ENCODE data around the gene TP53. TPM values are rescaled to one million over a fixed set of nuclear protein-coding genes. Genes with fewer than 3 reads are reported as not detected.

TP53 gene
- total and polyA plus RNA-seq, 2 of the 4 experiments (the other 2 are of a cell fraction), result 31.2 to 48.5 TPM

DNA sequence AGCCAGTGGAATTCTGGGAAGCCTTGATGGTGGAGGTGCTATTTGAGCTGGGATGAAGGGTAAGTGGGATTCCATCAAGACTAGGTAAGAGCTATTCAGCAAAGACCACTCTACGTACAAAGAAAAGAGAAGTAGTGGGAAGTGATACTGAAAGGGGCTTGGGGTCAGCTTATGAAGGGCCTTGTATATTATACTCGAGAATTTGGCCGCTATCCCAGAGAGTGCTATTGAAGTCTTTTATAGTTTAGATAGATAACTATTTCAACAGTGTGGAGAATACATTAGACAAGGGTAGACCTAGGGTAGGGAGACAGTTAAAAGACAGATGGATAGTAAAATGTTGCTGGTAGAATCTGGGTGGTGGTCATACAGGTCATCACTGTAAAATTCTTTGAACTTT lies 40.6 kb upstream of the TP53 start:
- BruUV-seq (replicated peaks), result no TSS peak
- DNase-seq (no peak), ATAC-seq (ENCODE audit: low read depth) (no peak)
- no peak overlapping the region for H3K27ac ChIP-seq (ENCODE audit: insufficient read depth, low read length)
- peaks cover 22% of the 10 kb centered on the region for H3K27me3 ChIP-seq (ENCODE audit: control insufficient read depth, insufficient read depth, low read length)
- WGBS, 2 experiments (ENCODE audit: extremely low coverage in 2 of 2, insufficient read length in 1 of 2), result no CpG with 5 or more reads among the region's 3 CpGs
- ChIA-PET POLR2A (ENCODE audit: unreplicated experiment) (no interaction called here), CTCF (no interaction called here)
- no peak overlapping the region for H2AFZ ChIP-seq (replicated peaks; ENCODE audit: low read length, poor library complexity)
- in situ Hi-C loops (cut with MboI; ENCODE audit: low sequenced_read_pairs), result loop anchor here (25.0 kb wide), 1 partner anchor 259 kb away; no protein-coding TSS in a partner anchor
- no peak overlapping the region for H2BK5ac ChIP-seq (ENCODE audit: low read depth, low read length, poor library complexity, severe bottlenecking)
- H4K20me1 ChIP-seq (ENCODE audit: insufficient read depth, low read length), result no peaks in the 10 kb centered on the region
- H3K56ac ChIP-seq (ENCODE audit: extremely low read depth, insufficient read depth, low read length), result no peak overlapping the region
- no peak overlapping the region for H3K4me3 ChIP-seq (ENCODE audit: insufficient read depth, low read depth, low read length)
- no peaks in the 10 kb centered on the region for H3K79me1 ChIP-seq (ENCODE audit: low read depth in 1 of 2, low read length in 2 of 2)
- no peaks in the 10 kb centered on the region for H3K36me3 ChIP-seq (ENCODE audit: control insufficient read depth, insufficient read depth, low read length)
- H3K4ac ChIP-seq (ENCODE audit: low read depth, low read length), result no peak overlapping the region
- dilution Hi-C loops (cut with HindIII; ENCODE audit: low sequenced_read_pairs, unreplicated experiment), result no loop called here
- no peak for TF ChIP-seq NFE2L2 (IDR thresholded peaks at IDR 0.05; ENCODE audit: low read depth, low read length)
- TF ChIP-seq, protein P1, sequence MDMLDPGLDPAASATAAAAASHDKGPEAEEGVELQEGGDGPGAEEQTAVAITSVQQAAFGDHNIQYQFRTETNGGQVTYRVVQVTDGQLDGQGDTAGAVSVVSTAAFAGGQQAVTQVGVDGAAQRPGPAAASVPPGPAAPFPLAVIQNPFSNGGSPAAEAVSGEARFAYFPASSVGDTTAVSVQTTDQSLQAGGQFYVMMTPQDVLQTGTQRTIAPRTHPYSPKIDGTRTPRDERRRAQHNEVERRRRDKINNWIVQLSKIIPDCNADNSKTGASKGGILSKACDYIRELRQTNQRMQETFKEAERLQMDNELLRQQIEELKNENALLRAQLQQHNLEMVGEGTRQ (IDR thresholded peaks at IDR 0.05; ENCODE audit: low read depth, low read length), result no peak
- no peak for TF ChIP-seq CEBPB (IDR thresholded peaks at IDR 0.05; ENCODE audit: low read depth, low read length)
- TF ChIP-seq BHLHE40 (IDR thresholded peaks at IDR 0.05; ENCODE audit: low read depth, low read length), result no peak
- no peak for TF ChIP-seq MXI1 (IDR thresholded peaks at IDR 0.05; ENCODE audit: borderline replicate concordance, low read depth, low read length)
- no peak for TF ChIP-seq RAD21 (IDR thresholded peaks at IDR 0.05; ENCODE audit: low read length)
- no peak for TF ChIP-seq FOS (IDR thresholded peaks at IDR 0.05; ENCODE audit: low read depth, low read length)
- TF ChIP-seq RCOR1 (IDR thresholded peaks at IDR 0.05; ENCODE audit: insufficient replicate concordance, low read length), result no peak
- H3K4me2 ChIP-seq (ENCODE audit: low read depth, low read length), result no peak overlapping the region
- H3K4me1 ChIP-seq (ENCODE audit: control insufficient read depth, insufficient read depth, low read length), result no peaks in the 10 kb centered on the region
- intact Hi-C loops (cut with micrococcal nuclease), result no loop called here
- H3K14ac ChIP-seq (replicated peaks; ENCODE audit: low read depth, low read length), result no peak overlapping the region
- H3K9me3 ChIP-seq (ENCODE audit: control insufficient read depth, insufficient read depth, low read length), result no peaks in the 10 kb centered on the region
- no peak overlapping the region for H2AK9ac ChIP-seq (replicated peaks; ENCODE audit: low read depth, low read length, poor library complexity)
- H2BK15ac ChIP-seq (ENCODE audit: low read depth, low read length), result no peak overlapping the region
- no peak overlapping the region for H2BK20ac ChIP-seq (ENCODE audit: low read depth, low read length)
- H3K18ac ChIP-seq (ENCODE audit: low read depth, low read length), result no peak overlapping the region
- H2AK5ac ChIP-seq (ENCODE audit: low read depth, low read length), result no peak overlapping the region
- H3K9me1 ChIP-seq (ENCODE audit: insufficient read depth, low read length), result no peaks in the 10 kb centered on the region
- no peak overlapping the region for H4K8ac ChIP-seq (ENCODE audit: low read depth in 2 of 2, low read length in 2 of 2)
- H4K91ac ChIP-seq (ENCODE audit: insufficient read depth, low read depth, low read length), result no peak overlapping the region
- no peak overlapping the region for H2BK120ac ChIP-seq (ENCODE audit: low read depth, low read length)
- no peak overlapping the region for H4K5ac ChIP-seq (ENCODE audit: low read depth, low read length)
- H3K23ac ChIP-seq (ENCODE audit: low read depth, low read length), result no peak overlapping the region
- H3K9ac ChIP-seq (ENCODE audit: low read depth, low read length), result no peak overlapping the region
